T-helper 2 cell treated with Interferon-gamma antibody and Interleukin-4, amounts not matched to agents 100 ng/mL and 5 ng/mL, for 36 hours (primary cell): ENCODE results near the gene DDX27. TPM values are rescaled to one million over a fixed set of nuclear protein-coding genes. Genes with fewer than 3 reads are reported as not detected.

Experiments
- intact Hi-C: fragments of 100-400 bp; cut with micrococcal nuclease; formaldehyde crosslinking; loops from one replicate; pipeline ENCODE4 v1.15.1; 2023
- total RNA-seq: library from RNA; stranded (reverse); gene quantifications from 2 replicates; pipeline ENCODE4 v1.2.3, GENCODE V29; 2022

Gene DDX27
- total RNA-seq, 1 donor from 2014 or later, result 43.6 TPM

GRCh38 chr20:49247169-49247723 lies 28.0 kb downstream of the DDX27 start:
- intact Hi-C loops, result loop anchor here (2.0 kb wide), 1 partner anchor 76 kb away; no protein-coding TSS in a partner anchor

GRCh38 chr20:49247792-49248191 lies 28.6 kb downstream of the DDX27 start:
- intact Hi-C loops, result loop anchor here (2.0 kb wide), 1 partner anchor 75 kb away; no protein-coding TSS in a partner anchor

GRCh38 chr20:49248301-49248700 lies 29.1 kb downstream of the DDX27 start:
- intact Hi-C loops, result no loop called here

- intact Hi-C loops, result no loop called here
Observed at GRCh38 chr20:49248879-49249665, 29.9 kb downstream of the DDX27 start.

GRCh38 chr20:49252556-49253350 lies 33.5 kb downstream of the DDX27 start:
- intact Hi-C loops, result no loop called here

- intact Hi-C loops, result no loop called here
Observed at GRCh38 chr20:49256261-49256660, 37.0 kb downstream of the DDX27 start.

- intact Hi-C loops, result no loop called here
Observed at GRCh38 chr20:49259284-49259683, 40.1 kb downstream of the DDX27 start.

GRCh38 chr20:49259799-49260198 lies 40.6 kb downstream of the DDX27 start:
- intact Hi-C loops, result no loop called here

GRCh38 chr20:49260218-49260617 lies 41.0 kb downstream of the DDX27 start:
- intact Hi-C loops, result no loop called here

GRCh38 chr20:49261173-49261572 lies 42.0 kb downstream of the DDX27 start:
- intact Hi-C loops, result no loop called here

GRCh38 chr20:49262444-49262843 lies 43.2 kb downstream of the DDX27 start:
- intact Hi-C loops, result no loop called here

- intact Hi-C loops, result no loop called here
Observed at GRCh38 chr20:49267327-49267726, 48.1 kb downstream of the DDX27 start.

GRCh38 chr20:49268600-49269365 lies 49.6 kb downstream of the DDX27 start:
- intact Hi-C loops, result no loop called here

GRCh38 chr20:49270177-49270576 lies 51.0 kb downstream of the DDX27 start:
- intact Hi-C loops, result loop anchor here (10.0 kb wide), 1 partner anchor 845 kb away; the partner anchor contains the start of gene UBE2V1

- intact Hi-C loops, result loop anchor here (10.0 kb wide), 1 partner anchor 844 kb away; the partner anchor contains the start of gene UBE2V1
Observed at GRCh38 chr20:49270736-49271135, 51.5 kb downstream of the DDX27 start.

- intact Hi-C loops, result loop anchor here (10.0 kb wide), 1 partner anchor 842 kb away; the partner anchor contains the start of gene UBE2V1
Observed at GRCh38 chr20:49272654-49273053, 53.4 kb downstream of the DDX27 start.

GRCh38 chr20:49273696-49274277 lies 54.6 kb downstream of the DDX27 start:
- intact Hi-C loops, result loop anchor here (10.0 kb wide), 1 partner anchor 841 kb away; the partner anchor contains the start of gene UBE2V1

GRCh38 chr20:49275216-49275615 lies 56.0 kb downstream of the DDX27 start:
- intact Hi-C loops, result loop anchor here (5.0 to 10.0 kb wide), 3 partner anchors 47 to 840 kb away; partner anchors contain the start of gene UBE2V1

GRCh38 chr20:49275636-49276035 lies 56.4 kb downstream of the DDX27 start:
- intact Hi-C loops, result loop anchor here (5.0 to 10.0 kb wide), 3 partner anchors 47 to 839 kb away; partner anchors contain the start of gene UBE2V1
